Esophagus squamous epithelium (tissue), 4 donors: ENCODE measurements around the gene GAL3ST2.

Experiments used
- POLR2A ChIP-seq, 4 donors: fragments of 450-650 bp; IDR thresholded peaks; one replicate each; pipeline ENCODE4 v1.6.1; 2017; ENCODE audit warnings: antibody characterized with exemption in 4 of 4, mild to moderate bottlenecking in 4 of 4, moderate library complexity in 3 of 4
- TF ChIP-seq, protein P1 (sequence below), 6 experiments: fragments of 450-650 bp in 4 of 6; fragments of 200-600 bp in 2 of 6; sonication (generic) in 2 of 6; IDR thresholded peaks; one replicate each; pipeline ENCODE4 v1.5.1; 2016 to 2019; ENCODE audit warnings: antibody characterized with exemption in 6 of 6, mild to moderate bottlenecking in 4 of 6, moderate library complexity in 4 of 6

DNA sequence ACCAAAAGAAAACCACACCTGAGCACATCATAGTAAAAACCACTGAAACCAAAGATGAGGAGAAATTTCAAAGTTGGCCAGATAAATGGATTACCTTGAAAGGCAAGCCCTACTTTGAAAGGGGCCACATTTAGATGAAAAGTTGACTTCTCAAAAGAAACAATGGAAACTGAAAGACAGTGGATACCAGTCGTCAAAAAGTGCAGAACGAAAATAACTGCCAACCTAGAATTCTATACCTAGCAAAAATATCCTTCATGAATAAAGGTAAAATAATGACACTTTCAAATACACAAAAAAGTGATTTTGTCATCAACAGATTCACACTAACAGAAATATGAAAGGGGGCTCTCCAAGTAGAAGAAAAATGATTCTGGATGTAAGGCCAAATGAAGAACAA lies 50.8 kb downstream of the GAL3ST2 start:
- TF ChIP-seq, protein P1, sequence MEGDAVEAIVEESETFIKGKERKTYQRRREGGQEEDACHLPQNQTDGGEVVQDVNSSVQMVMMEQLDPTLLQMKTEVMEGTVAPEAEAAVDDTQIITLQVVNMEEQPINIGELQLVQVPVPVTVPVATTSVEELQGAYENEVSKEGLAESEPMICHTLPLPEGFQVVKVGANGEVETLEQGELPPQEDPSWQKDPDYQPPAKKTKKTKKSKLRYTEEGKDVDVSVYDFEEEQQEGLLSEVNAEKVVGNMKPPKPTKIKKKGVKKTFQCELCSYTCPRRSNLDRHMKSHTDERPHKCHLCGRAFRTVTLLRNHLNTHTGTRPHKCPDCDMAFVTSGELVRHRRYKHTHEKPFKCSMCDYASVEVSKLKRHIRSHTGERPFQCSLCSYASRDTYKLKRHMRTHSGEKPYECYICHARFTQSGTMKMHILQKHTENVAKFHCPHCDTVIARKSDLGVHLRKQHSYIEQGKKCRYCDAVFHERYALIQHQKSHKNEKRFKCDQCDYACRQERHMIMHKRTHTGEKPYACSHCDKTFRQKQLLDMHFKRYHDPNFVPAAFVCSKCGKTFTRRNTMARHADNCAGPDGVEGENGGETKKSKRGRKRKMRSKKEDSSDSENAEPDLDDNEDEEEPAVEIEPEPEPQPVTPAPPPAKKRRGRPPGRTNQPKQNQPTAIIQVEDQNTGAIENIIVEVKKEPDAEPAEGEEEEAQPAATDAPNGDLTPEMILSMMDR (IDR thresholded peaks at IDR 0.05) = no peak
- TF ChIP-seq POLR2A (IDR thresholded peaks at IDR 0.05) = no peak
